Measurements from ENCODE around the gene TMX2. TPM values are rescaled to one million over a fixed set of nuclear protein-coding genes. Genes with fewer than 3 reads are reported as not detected.
"Not testable (repeated sequence)": the region's sequence is repeated elsewhere in the genome, so short reads cannot be mapped to it uniquely, and the experiment has no call there.

Gene TMX2
- total RNA-seq, 1 experiment from 2014 or later = 138 TPM

- Histone ChIP-seq H2AFZ (no peak overlapping the region), H3K79me2 (ENCODE audit: low read depth) (peaks cover 11% of the 10 kb centered on the region), H3K27ac (no peak overlapping the region), H3K36me3 (ENCODE audit: low read depth) (peaks cover 28% of the 10 kb centered on the region), H4K20me1 (ENCODE audit: insufficient read depth) (no peaks in the 10 kb centered on the region; the same call in 1 of the 2 replicates), H3K4me1 (replicated peaks; ENCODE audit: insufficient read depth) (no peaks in the 10 kb centered on the region), H3K27me3 (ENCODE audit: insufficient read depth, low read depth) (no peaks in the 10 kb centered on the region), H3K9me3 (ENCODE audit: insufficient read depth, low read depth) (no peaks in the 10 kb centered on the region), H3K4me2 (no peak overlapping the region), H3K4me3 (no peak overlapping the region), H3F3A (ENCODE audit: insufficient read depth, low read depth) (peaks cover 47% of the 10 kb centered on the region), H3K9me2 (ENCODE audit: insufficient read depth) (no peaks in the 10 kb centered on the region)
- intact Hi-C loops (cut with micrococcal nuclease; ENCODE audit: unreplicated experiment) = no loop called here
- DNase-seq = no peak
- ChIA-PET POLR2A (ENCODE audit: unreplicated experiment) (interaction anchor here (0.7 kb wide), 1 partner anchor 21 kb away, joined by 5 read pairs; no protein-coding TSS in a partner anchor), CTCF (interaction anchor here (1.1 kb wide), 1 partner anchor 29 kb away, joined by 11 read pairs; no protein-coding TSS in a partner anchor)
- BruUV-seq (replicated peaks) = no TSS peak
- TF ChIP-seq EZH2 (IDR thresholded peaks at IDR 0.05; ENCODE audit: low read depth) = no peak
- TF ChIP-seq, protein P1, sequence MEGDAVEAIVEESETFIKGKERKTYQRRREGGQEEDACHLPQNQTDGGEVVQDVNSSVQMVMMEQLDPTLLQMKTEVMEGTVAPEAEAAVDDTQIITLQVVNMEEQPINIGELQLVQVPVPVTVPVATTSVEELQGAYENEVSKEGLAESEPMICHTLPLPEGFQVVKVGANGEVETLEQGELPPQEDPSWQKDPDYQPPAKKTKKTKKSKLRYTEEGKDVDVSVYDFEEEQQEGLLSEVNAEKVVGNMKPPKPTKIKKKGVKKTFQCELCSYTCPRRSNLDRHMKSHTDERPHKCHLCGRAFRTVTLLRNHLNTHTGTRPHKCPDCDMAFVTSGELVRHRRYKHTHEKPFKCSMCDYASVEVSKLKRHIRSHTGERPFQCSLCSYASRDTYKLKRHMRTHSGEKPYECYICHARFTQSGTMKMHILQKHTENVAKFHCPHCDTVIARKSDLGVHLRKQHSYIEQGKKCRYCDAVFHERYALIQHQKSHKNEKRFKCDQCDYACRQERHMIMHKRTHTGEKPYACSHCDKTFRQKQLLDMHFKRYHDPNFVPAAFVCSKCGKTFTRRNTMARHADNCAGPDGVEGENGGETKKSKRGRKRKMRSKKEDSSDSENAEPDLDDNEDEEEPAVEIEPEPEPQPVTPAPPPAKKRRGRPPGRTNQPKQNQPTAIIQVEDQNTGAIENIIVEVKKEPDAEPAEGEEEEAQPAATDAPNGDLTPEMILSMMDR (conservative IDR thresholded peaks at IDR 0.05) = no peak
These were observed 7.5 kb upstream of the TMX2 start for GRCh38 chr11:57704932-57705331.

GRCh38 chr11:57705432-57705831, 7.0 kb upstream of the TMX2 start:
- H3K4me2 ChIP-seq; DNase-seq; H3K4me3 ChIP-seq; H4K20me1 ChIP-seq (ENCODE audit: insufficient read depth); H3K4me1 ChIP-seq (replicated peaks; ENCODE audit: insufficient read depth); H3K27me3 ChIP-seq (ENCODE audit: insufficient read depth, low read depth); H3K9me3 ChIP-seq (ENCODE audit: insufficient read depth, low read depth); H2AFZ ChIP-seq; BruUV-seq (replicated peaks); H3K9me2 ChIP-seq (ENCODE audit: insufficient read depth); intact Hi-C loops (cut with micrococcal nuclease; ENCODE audit: unreplicated experiment); H3K27ac ChIP-seq: not testable (repeated sequence)
- POLR2A ChIA-PET (ENCODE audit: unreplicated experiment) = interaction anchor here (0.7 kb wide), 1 partner anchor 22 kb away, joined by 5 read pairs; no protein-coding TSS in a partner anchor
- peaks cover 28% of the 10 kb centered on the region for H3K36me3 ChIP-seq (ENCODE audit: low read depth)
- peaks cover 16% of the 10 kb centered on the region for H3K79me2 ChIP-seq (ENCODE audit: low read depth)
- CTCF ChIA-PET = interaction anchor here (1.1 kb wide), 1 partner anchor 28 kb away, joined by 11 read pairs; no protein-coding TSS in a partner anchor
- peaks cover 45% of the 10 kb centered on the region for H3F3A ChIP-seq (ENCODE audit: insufficient read depth, low read depth)

DNA sequence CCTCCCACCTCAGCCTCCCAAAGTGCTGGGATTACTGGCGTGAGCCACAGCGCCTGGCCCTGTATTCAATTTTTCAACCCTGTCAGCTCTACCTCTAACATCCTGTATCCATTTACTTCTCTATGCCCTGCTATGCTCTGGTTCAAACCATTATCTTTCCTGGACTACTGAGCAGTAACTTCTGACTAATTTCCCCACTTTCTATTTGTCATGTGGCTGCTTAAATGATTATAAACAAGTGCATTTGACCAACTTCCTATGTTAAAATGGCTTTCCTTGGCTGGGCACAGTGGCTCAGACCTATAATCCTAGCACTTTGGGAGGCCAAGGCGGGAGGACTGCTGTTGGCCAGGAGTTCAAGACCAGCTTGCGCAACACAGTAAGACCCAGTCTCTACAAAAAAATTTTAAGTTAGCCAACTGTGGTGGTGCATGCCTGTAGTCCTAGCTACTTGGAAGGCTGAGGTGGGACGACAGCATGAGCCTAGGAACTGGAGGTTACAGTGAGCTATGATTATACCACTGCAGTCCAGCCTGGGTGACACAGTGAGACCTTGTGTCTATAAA, 2.5 kb upstream of the TMX2 start:
- Histone ChIP-seq H2AFZ (no peak overlapping the region), H3K27me3 (ENCODE audit: insufficient read depth, low read depth) (no peaks in the 10 kb centered on the region), H3K4me3 (no peak overlapping the region), H3K9me2 (ENCODE audit: insufficient read depth) (no peaks in the 10 kb centered on the region), H4K20me1 (ENCODE audit: insufficient read depth) (peaks cover 14% of the 10 kb centered on the region), H3K4me1 (replicated peaks; ENCODE audit: insufficient read depth) (peaks cover 25% of the 10 kb centered on the region), H3K9me3 (ENCODE audit: insufficient read depth, low read depth) (no peaks in the 10 kb centered on the region), H3K36me3 (ENCODE audit: low read depth) (0 out of 2 replicates have a peak, but pooled peaks cover 9% of the 10 kb centered on the region), H3K79me2 (ENCODE audit: low read depth) (peaks cover 50% of the 10 kb centered on the region), H3F3A (ENCODE audit: insufficient read depth, low read depth) (peaks cover 33% of the 10 kb centered on the region), H3K27ac (no peak overlapping the region), H3K4me2 (no peak overlapping the region)
- TF ChIP-seq, protein P1 (conservative IDR thresholded peaks at IDR 0.05) = no peak
- no peak for TF ChIP-seq EZH2 (IDR thresholded peaks at IDR 0.05; ENCODE audit: low read depth)
- DNase-seq = no peak
- CTCF ChIA-PET = interaction anchor here (0.7 kb wide), 2 partner anchors 49 to 111 kb away, joined by 3 to 5 read pairs; no protein-coding TSS in a partner anchor
- BruUV-seq (replicated peaks) = no TSS peak
- POLR2A ChIA-PET (ENCODE audit: unreplicated experiment) = interaction anchor here (0.6 kb wide), 1 partner anchor 51 kb away, joined by 3 read pairs; the partner anchor contains the start of gene CTNND1
- intact Hi-C loops (cut with micrococcal nuclease; ENCODE audit: unreplicated experiment) = no loop called here

Data from PC-9 (cell line).